HepG2 (cell line): ENCODE results near the gene BIRC5. TPM values are rescaled to one million over a fixed set of nuclear protein-coding genes. Genes with fewer than 3 reads are reported as not detected.

ENCODE experiments used
- ATAC-seq: fragments of 200-7000 bp; cut with Tn5 transposase; 3 replicates; pipeline ENCODE4 v1.9.1; 2020; ENCODE audit warnings: mild to moderate bottlenecking, moderate library complexity
- Bru-seq: library from RNA; stranded (reverse); fragments of 400-500 nt; gene quantifications from one replicate; lab custom pipeline; 2021; lab: Mats Ljungman, UMichigan
- BruChase-seq, 2 experiments: library from RNA; stranded (reverse); fragments of 400-500 nt; gene quantifications; one replicate each; lab custom pipeline; 2021; lab: Mats Ljungman, UMichigan
- BruUV-seq: library from RNA; stranded (reverse); fragments of 400-500 nt; replicated peaks from 2 replicates; lab custom pipeline; 2021; lab: Mats Ljungman, UMichigan
- CTCF ChIA-PET: fragments of 300-600 bp; formaldehyde crosslinking; extraction: SDS; loops from one replicate; lab custom pipeline; 2021; ENCODE audit warnings: low total read pairs, inconsistent platforms, low intra/inter-chr PET ratio; lab: Yijun Ruan, JAX
- POLR2A ChIA-PET: fragments of 350-600 bp; sonication (Branson Sonifier 250); formaldehyde crosslinking; loops from one replicate; lab custom pipeline; 2020; ENCODE audit warnings: antibody characterized with exemption, inconsistent platforms; lab: Yijun Ruan, JAX
- DNase-seq: peaks from one replicate; pipeline ENCODE4 v3.0.0-alpha.2; 2015; ENCODE audit warnings: low spot score
- FAIRE-seq: peaks from 3 replicates; lab custom pipeline; 2011; peaks lifted over from hg19 to GRCh38; lab: Jason Lieb, UNC
- H2AFZ ChIP-seq: one replicate; pipeline ENCODE4 v1.6.1; 2011; ENCODE audit warnings: low read length, inconsistent platforms
- H3K27ac ChIP-seq: fragments of 300-600 bp; 3 replicates; pipeline ENCODE4 v1.8.0; 2011; ENCODE audit warnings: mixed run types, mild to moderate bottlenecking, mixed read lengths, low read length, inconsistent platforms; ENCODE audit not compliant: insufficient read depth; ENCODE audit errors: extremely low read length
- H3K27me3 ChIP-seq, 2 experiments: fragments of 200-600 bp in 1 of 2; 2 replicates in 1 of 2; 3 replicates in 1 of 2; pipeline versions ENCODE4 v1.6.0 to v1.8.0; 2011; ENCODE audit warnings: low read length in 2 of 2, mild to moderate bottlenecking in 2 of 2, moderate library complexity in 2 of 2, inconsistent platforms in 1 of 2; ENCODE audit not compliant: insufficient read depth in 2 of 2, control insufficient read depth in 1 of 2
- H3K36me3 ChIP-seq, 2 experiments: fragments of 200-600 bp in 1 of 2; replicated peaks in 1 of 2; 2 replicates in 1 of 2; 3 replicates in 1 of 2; pipeline versions ENCODE4 v1.5.1 to v1.8.0; 2011; ENCODE audit warnings: low read length in 2 of 2, inconsistent platforms in 1 of 2; ENCODE audit not compliant: insufficient read depth in 2 of 2, control insufficient read depth in 1 of 2
- H3K4me1 ChIP-seq: 2 replicates; pipeline ENCODE4 v1.5.1; 2012; ENCODE audit warnings: low read length, inconsistent platforms; ENCODE audit not compliant: insufficient read depth
- H3K4me2 ChIP-seq: 2 replicates; pipeline ENCODE4 v1.6.0; 2011; ENCODE audit warnings: low read depth, low read length, inconsistent platforms
- H3K4me3 ChIP-seq, 3 experiments: fragments of 200-600 bp in 1 of 3; sonication (generic), shearing (Covaris generic) in 1 of 3; replicated peaks in 1 of 3; 2 replicates each; pipeline ENCODE4 v1.5.1; 2011 to 2016; ENCODE audit warnings: low read length in 3 of 3, inconsistent platforms in 2 of 3, low read depth in 2 of 3, mild to moderate bottlenecking in 2 of 3, control low read depth in 1 of 3, mixed read lengths in 1 of 3; ENCODE audit not compliant: insufficient read depth in 1 of 3
- H3K79me2 ChIP-seq: one replicate; pipeline ENCODE4 v1.6.1; 2011; ENCODE audit warnings: low read length, inconsistent platforms; ENCODE audit not compliant: insufficient read depth
- H3K9ac ChIP-seq: 2 replicates; pipeline ENCODE4 v1.6.0; 2011; ENCODE audit warnings: mild to moderate bottlenecking, low read depth, low read length, inconsistent platforms; ENCODE audit not compliant: insufficient read depth
- H3K9me3 ChIP-seq: 2 replicates; pipeline ENCODE4 v1.5.1; 2012; ENCODE audit warnings: mild to moderate bottlenecking, low read length
- H4K20me1 ChIP-seq: 2 replicates; pipeline ENCODE4 v1.6.0; 2011; ENCODE audit warnings: inconsistent platforms, mild to moderate bottlenecking, low read length, moderate library complexity; ENCODE audit not compliant: insufficient read depth
- BORCS8-MEF2B ChIP-seq: sonication (generic); formaldehyde crosslinking; IDR thresholded peaks from 2 replicates; pipeline ENCODE4 v1.8.0; 2022; ENCODE audit warnings: mild to moderate bottlenecking, missing genetic modification reagents
- DRAP1 ChIP-seq: IDR thresholded peaks from 2 replicates; pipeline ENCODE4 v1.6.1; 2016; ENCODE audit warnings: missing genetic modification reagents, missing compliant biosample characterization
- FLYWCH1 ChIP-seq: sonication (generic); formaldehyde crosslinking; IDR thresholded peaks from 2 replicates; pipeline ENCODE4 v1.8.1; 2023; ENCODE audit warnings: mild to moderate bottlenecking, missing genetic modification reagents
- RFX3 ChIP-seq: IDR thresholded peaks from 2 replicates; pipeline ENCODE4 v1.6.1; 2016; ENCODE audit warnings: missing biosample characterization, missing genetic modification reagents
- RNF219 ChIP-seq: sonication (generic); formaldehyde crosslinking; IDR thresholded peaks from 2 replicates; pipeline ENCODE4 v1.5.0; 2020; ENCODE audit warnings: mild to moderate bottlenecking, missing genetic modification reagents
- SNAI1 ChIP-seq: sonication (generic); formaldehyde crosslinking; IDR thresholded peaks from 2 replicates; pipeline ENCODE4 v1.5.0; 2020; ENCODE audit warnings: mild to moderate bottlenecking, missing genetic modification reagents, borderline replicate concordance
- ZBTB42 ChIP-seq: sonication (generic); formaldehyde crosslinking; IDR thresholded peaks from 2 replicates; pipeline ENCODE4 v1.5.0; 2020; ENCODE audit warnings: mild to moderate bottlenecking, missing genetic modification reagents
- ZFAT ChIP-seq: sonication (generic); formaldehyde crosslinking; conservative IDR thresholded peaks from 2 replicates; pipeline ENCODE4 v1.8.1; 2023; ENCODE audit warnings: missing genetic modification reagents, inconsistent platforms
- ZNF30 ChIP-seq: sonication (generic); formaldehyde crosslinking; IDR thresholded peaks from 2 replicates; pipeline ENCODE4 v1.5.0; 2020; ENCODE audit warnings: mild to moderate bottlenecking, missing genetic modification reagents
- ZNF337 ChIP-seq: sonication (generic); formaldehyde crosslinking; IDR thresholded peaks from 2 replicates; pipeline ENCODE4 v1.5.1; 2020; ENCODE audit warnings: missing genetic modification reagents, low read depth, mild to moderate bottlenecking, borderline replicate concordance
- ZNF367 ChIP-seq: sonication (generic); formaldehyde crosslinking; IDR thresholded peaks from 2 replicates; pipeline ENCODE4 v1.4.0; 2020; ENCODE audit warnings: missing genetic modification reagents, borderline replicate concordance
- ZNF704 ChIP-seq: sonication (generic); formaldehyde crosslinking; IDR thresholded peaks from 2 replicates; pipeline ENCODE4 v1.8.1; 2023; ENCODE audit warnings: mild to moderate bottlenecking, inconsistent platforms, moderate library complexity, missing genetic modification reagents, borderline replicate concordance
- WGBS: methylation state at CpG from one replicate; pipeline ENCODE4 v1.1.6; 2017; ENCODE audit warnings: low lambda C conversion rate; 5-methylcytosine and 5-hydroxymethylcytosine counted together
- in situ Hi-C: cut with HindIII; loops from 2 replicates; pipeline ENCODE4 v1.10.0; 2017; ENCODE audit warnings: low pct_unique_long_range_greater_than_20kb; ENCODE audit not compliant: extremely low pct_ligation_motif_present
- intact Hi-C: fragments of 100-400 bp; cut with micrococcal nuclease; formaldehyde crosslinking; loops from one replicate; pipeline ENCODE4 v1.10.0; 2022; ENCODE audit not compliant: unreplicated experiment
- long read RNA-seq, 2 experiments: library from RNA in 1 of 2; library from polyadenylated mRNA in 1 of 2; stranded (forward) in 1 of 2; unstranded in 1 of 2; transcript quantifications; one replicate each; pipeline ENCODE4 v2.0.0, GENCODE V29; 2019 to 2022
- polyA minus RNA-seq, 3 experiments: library from RNA; depleted of rRNA, polyadenylated mRNA; stranded (reverse); fragments of >200 nt; gene quantifications; 2 replicates each; pipeline ENCODE4 v1.2.3, GENCODE V29; 2011; ENCODE audit warnings: low replicate concordance in 1 of 3
- polyA plus RNA-seq, 8 experiments: library from polyadenylated mRNA; depleted of rRNA in 3 of 8; stranded (reverse) in 7 of 8; unstranded in 1 of 8; fragments of >200 nt; fragmentation: Illumina TruSeq in 4 of 8; extraction: Trizol in 4 of 8; gene quantifications; 2 replicates each; pipeline versions ENCODE4 v1.2.1 to v1.2.3, GENCODE V29; 2011 to 2016; ENCODE audit warnings: low read depth in 4 of 8, missing spikeins in 1 of 8, mixed read lengths in 1 of 8; ENCODE audit not compliant: insufficient read depth in 1 of 8
- total RNA-seq, 5 experiments: library from RNA; depleted of rRNA; stranded (reverse); fragments of >200 nt; fragmentation: Illumina TruSeq; extraction: Trizol; gene quantifications; 2 replicates each; pipeline ENCODE4 v1.2.3, GENCODE V29; 2016; ENCODE audit warnings: low read depth in 1 of 5

BIRC5 gene
- total RNA-seq (2016; rRNA removed; fragmentation: Illumina TruSeq; extraction: Trizol): 135 and 167 TPM in 2 replicates
- total RNA-seq (2016; cell fraction: cytosol; rRNA removed; fragmentation: Illumina TruSeq; extraction: Trizol; ENCODE audit: low read depth): 34.5 and 39.0 TPM in 2 replicates
- 131 and 168 TPM in 2 replicates for total RNA-seq (2016; cell fraction: insoluble cytoplasmic fraction; rRNA removed; fragmentation: Illumina TruSeq; extraction: Trizol)
- 97.3 and 97.8 TPM in 2 replicates for total RNA-seq (2016; cell fraction: membrane; rRNA removed; fragmentation: Illumina TruSeq; extraction: Trizol)
- total RNA-seq (2016; cell fraction: nucleus; rRNA removed; fragmentation: Illumina TruSeq; extraction: Trizol): 62.8 and 63.7 TPM in 2 replicates
- polyA plus RNA-seq (2011; rRNA removed): 18.5 and 30.3 TPM in 2 replicates
- polyA plus RNA-seq (2011; cell fraction: cytosol; rRNA removed): 26.4 and 35.2 TPM in 2 replicates
- 11.3 and 14.8 TPM in 2 replicates for polyA plus RNA-seq (2011; cell fraction: nucleus; rRNA removed)
- polyA plus RNA-seq (2012): 20.8 and 42.6 TPM in 2 replicates
- 27.8 and 29.4 TPM in 2 replicates for polyA plus RNA-seq (2016; cell fraction: cytosol; fragmentation: Illumina TruSeq; extraction: Trizol; ENCODE audit: low read depth)
- 158 and 162 TPM in 2 replicates for polyA plus RNA-seq (2016; cell fraction: insoluble cytoplasmic fraction; fragmentation: Illumina TruSeq; extraction: Trizol; ENCODE audit: low read depth)
- polyA plus RNA-seq (2016; cell fraction: membrane; fragmentation: Illumina TruSeq; extraction: Trizol; ENCODE audit: low read depth): 64.5 and 65.4 TPM in 2 replicates
- 90.2 and 97.1 TPM in 2 replicates for polyA plus RNA-seq (2016; cell fraction: nucleus; fragmentation: Illumina TruSeq; extraction: Trizol; ENCODE audit: insufficient read depth, low read depth)
- 62.3 and 97.9 TPM in 2 replicates for polyA minus RNA-seq (2011; rRNA and poly(A)+ RNA removed; ENCODE audit: low replicate concordance)
- 18.6 and 37.7 TPM in 2 replicates for polyA minus RNA-seq (2011; cell fraction: cytosol; rRNA and poly(A)+ RNA removed)
- 20.9 and 36.8 TPM in 2 replicates for polyA minus RNA-seq (2011; cell fraction: nucleus; rRNA and poly(A)+ RNA removed)
- Bru-seq, nascent RNA: percentile 74 among the genes with signal in this experiment
- BruChase-seq, experiment 1, labeled RNA remaining after a 6-hour chase: percentile 92 among the genes with signal in this experiment
- percentile 89 among the genes with signal in this experiment for BruChase-seq, experiment 2, labeled RNA remaining after a 2-hour chase
- long read RNA-seq, experiment 1, transcript BIRC5-203 (3 exons, 2,446 nt): minor isoform, 22 of 481 reads
- long read RNA-seq, experiment 1, transcript BIRC5-202 (4 exons, 2,630 nt): major isoform, 383 of 481 reads
- long read RNA-seq, experiment 1, transcript BIRC5-201 (5 exons, 2,711 nt): minor isoform, 31 of 481 reads
- long read RNA-seq, experiment 1, partial matches to known transcripts: 39 of 481 reads
- long read RNA-seq, experiment 1, other reads (novel, unspliced or antisense): 5 of 481 reads
- long read RNA-seq, experiment 2, transcript BIRC5-202 (4 exons, 2,630 nt): major isoform, 88 of 165 reads
- long read RNA-seq, experiment 2, transcript BIRC5-203 (3 exons, 2,446 nt): minor isoform, 6 of 165 reads
- long read RNA-seq, experiment 2, transcript BIRC5-201 (5 exons, 2,711 nt): minor isoform, 5 of 165 reads
- long read RNA-seq, experiment 2, partial matches to known transcripts: 53 of 165 reads
- long read RNA-seq, experiment 2, other reads (novel, unspliced or antisense): 8 of 165 reads

GRCh38 chr17:78214016-78214705, at the start of gene BIRC5:
Gene BIRC5 (plus strand): TSS chr17:78214253. CDS start chr17:78214317, 64 bp downstream.
- FAIRE-seq: no peak
- Histone ChIP-seq H3K27ac (peak within 1 kb of the TSS; percentile 72), H4K20me1 (no peaks in the 10 kb centered on the region), H3K9ac (peak within 1 kb of the TSS; percentile 89), H3K4me2 (peak within 1 kb of the TSS; percentile 85), H3K9me3 (no peaks in the 10 kb centered on the region), H3K4me3 (peak within 1 kb of the TSS; percentile 82 to 93 (median 91)), H2AFZ (no peak within 1 kb of the TSS), H3K4me1 (peaks cover 26% of the 10 kb centered on the region), H3K79me2 (peaks cover 24% of the 10 kb centered on the region), H3K36me3 (peaks cover 10 to 15% of the 10 kb centered on the region in 2 experiments), H3K27me3 (no peaks in the 10 kb centered on the region; a peak in 1 of 5 replicates)
- BruUV-seq: TSS peak; percentile 72
- ATAC-seq: peak; percentile 93
- peak; percentile 82 for DNase-seq
- WGBS: 0% methylated on average over 17 of the region's 60 CpGs
- in situ Hi-C loops (no loop called here), intact Hi-C loops (loop anchor here (1.0 kb wide), 1 partner anchor 33 kb away; no protein-coding TSS in a partner anchor)
- ChIA-PET CTCF (interaction anchor here (1.1 kb wide), 1 partner anchor 37 kb away, joined by 3 read pairs; no protein-coding TSS in a partner anchor), POLR2A (interaction anchor here (1.1 to 1.7 kb wide), 2 partner anchors 18 to 28 kb away, joined by 4 read pairs; no protein-coding TSS in a partner anchor)
- TF ChIP-seq ZNF367 (CRISPR knock-in tag): no peak; the same call in 1 of the 2 replicates
- 0 out of 2 replicates have a peak, but pooled peaks have one; percentile 79 for TF ChIP-seq ZBTB42 (CRISPR knock-in tag)
- peak; percentile 66; the same call in 1 of the 2 replicates for TF ChIP-seq ZNF337 (CRISPR knock-in tag)
- TF ChIP-seq ZNF704 (CRISPR knock-in tag): no peak
- no peak for TF ChIP-seq ZFAT (CRISPR knock-in tag)
- no peak for TF ChIP-seq RNF219
- TF ChIP-seq SNAI1 (CRISPR knock-in tag): peak; percentile 59; the same call in 1 of the 2 replicates
- peak; percentile 94; the same call in 1 of the 2 replicates for TF ChIP-seq BORCS8-MEF2B
- TF ChIP-seq ZNF30 (CRISPR knock-in tag): no peak
- no peak for TF ChIP-seq RFX3 (CRISPR knock-in tag)
- TF ChIP-seq DRAP1: peak; percentile 92
- TF ChIP-seq FLYWCH1: peak; percentile 64; the same call in 1 of the 2 replicates
